GM12878 (cell line): ENCODE measurements around the gene ZNF146. TPM values are rescaled to one million over a fixed set of nuclear protein-coding genes. Genes with fewer than 3 reads are reported as not detected.
A peak's percentile ranks its signal among the peaks of the same experiment; 100 is the strongest.

Source experiments
- ATAC-seq: fragments of 200-7000 bp; cut with Tn5 transposase; 3 replicates; pipeline ENCODE4 v1.9.1; 2020; ENCODE audit warnings: mild to moderate bottlenecking, moderate library complexity
- BruUV-seq: library from RNA; stranded (reverse); fragments of 400-500 nt; replicated peaks from 2 replicates; lab custom pipeline; 2021; lab: Mats Ljungman, UMichigan
- CTCF ChIA-PET: fragments of 300-600 bp; sonication (Branson Sonifier 250); formaldehyde crosslinking; extraction: SDS; loops from one replicate; lab custom pipeline; 2021; ENCODE audit warnings: inconsistent platforms; lab: Yijun Ruan, JAX
- POLR2A ChIA-PET: fragments of 350-600 bp; formaldehyde crosslinking; extraction: SDS; loops from one replicate; lab custom pipeline; 2021; ENCODE audit warnings: inconsistent platforms; lab: Charles Lee
- RAD21 ChIA-PET: fragments of 300-600 bp; sonication (Branson Sonifier 250); formaldehyde crosslinking; loops from one replicate; lab custom pipeline; 2023; ENCODE audit warnings: antibody characterized with exemption; ENCODE audit not compliant: unreplicated experiment; lab: Charles Lee
- SMC1A ChIA-PET: fragments of 300-600 bp; sonication (Branson Sonifier 250); formaldehyde crosslinking; loops from one replicate; lab custom pipeline; 2023; ENCODE audit not compliant: unreplicated experiment, uncharacterized antibody; lab: Charles Lee
- DNase-seq: peaks from one replicate; pipeline ENCODE4 v3.0.0-alpha.2; 2011; ENCODE audit warnings: low read depth, low spot score
- FAIRE-seq: peaks from 3 replicates; lab custom pipeline; 2011; peaks lifted over from hg19 to GRCh38; lab: Jason Lieb, UNC
- H2AFZ ChIP-seq: 2 replicates; pipeline ENCODE4 v1.6.0; 2011; ENCODE audit warnings: low read depth, low read length, control low read depth; ENCODE audit not compliant: control insufficient read depth
- H3K27ac ChIP-seq: 2 replicates; pipeline ENCODE4 v1.5.1; 2011; ENCODE audit warnings: control low read depth; ENCODE audit not compliant: control insufficient read depth, insufficient read depth
- H3K27me3 ChIP-seq, 2 experiments: replicated peaks in 1 of 2; 2 replicates each; pipeline versions ENCODE4 v1.6.0 to v1.6.1; 2011; ENCODE audit warnings: low read length in 1 of 2; ENCODE audit not compliant: control insufficient read depth in 2 of 2, insufficient read depth in 2 of 2
- H3K36me3 ChIP-seq, 2 experiments: 2 replicates each; pipeline ENCODE4 v1.5.1; 2011; ENCODE audit warnings: low read length in 1 of 2; ENCODE audit not compliant: control insufficient read depth in 2 of 2, insufficient read depth in 2 of 2
- H3K4me1 ChIP-seq: 2 replicates; pipeline ENCODE4 v1.6.1; 2011; ENCODE audit warnings: mild to moderate bottlenecking, low read length, moderate library complexity, mixed read lengths; ENCODE audit not compliant: control insufficient read depth, insufficient read depth
- H3K4me2 ChIP-seq: 2 replicates; pipeline ENCODE4 v1.6.0; 2011; ENCODE audit warnings: control low read depth; ENCODE audit not compliant: control insufficient read depth, insufficient read depth
- H3K4me3 ChIP-seq: fragments of 200-600 bp; sonication (generic); 2 replicates; pipeline ENCODE4 v1.5.1; 2016
- H3K79me2 ChIP-seq: 2 replicates; pipeline ENCODE4 v1.6.0; 2011; ENCODE audit warnings: low read length; ENCODE audit not compliant: control insufficient read depth, insufficient read depth
- H3K9ac ChIP-seq: 2 replicates; pipeline ENCODE4 v1.8.0; 2011; ENCODE audit warnings: low read length, control low read depth, mixed read lengths; ENCODE audit not compliant: control insufficient read depth, insufficient read depth
- H3K9me3 ChIP-seq: replicated peaks from 3 replicates; pipeline ENCODE4 v1.5.1; 2011; ENCODE audit warnings: mild to moderate bottlenecking, low read length; ENCODE audit not compliant: control insufficient read depth, insufficient read depth
- H4K20me1 ChIP-seq: 2 replicates; pipeline ENCODE4 v1.6.0; 2011; ENCODE audit not compliant: control insufficient read depth, insufficient read depth
- BHLHE40 ChIP-seq, 2 experiments: fragments of 450-650 bp in 1 of 2; IDR thresholded peaks; 2 replicates each; pipeline ENCODE4 v1.6.1; 2011 to 2017; ENCODE audit warnings: low read depth in 2 of 2, borderline replicate concordance in 1 of 2, improper control_type of control experiment in 1 of 2, low read length in 1 of 2, mild to moderate bottlenecking in 1 of 2
- CBX3 ChIP-seq: fragments of 200-600 bp; sonication (generic); IDR thresholded peaks from 2 replicates; pipeline ENCODE4 v1.6.1; 2016; ENCODE audit warnings: low read depth, borderline replicate concordance
- CREM ChIP-seq: IDR thresholded peaks from 2 replicates; pipeline ENCODE4 v1.6.1; 2014; ENCODE audit warnings: antibody characterized with exemption, low read depth
- EED ChIP-seq: sonication (generic); IDR thresholded peaks from 2 replicates; pipeline ENCODE4 v1.6.1; 2016; ENCODE audit warnings: antibody characterized with exemption, low read depth
- MEF2A ChIP-seq: IDR thresholded peaks from 2 replicates; pipeline ENCODE4 v1.6.1; 2011; ENCODE audit warnings: low read depth, mild to moderate bottlenecking, low read length, moderate library complexity; ENCODE audit not compliant: insufficient read depth
- RAD21 ChIP-seq: IDR thresholded peaks from 2 replicates; pipeline ENCODE4 v1.6.1; 2011; ENCODE audit warnings: mild to moderate bottlenecking, low read depth, low read length, moderate library complexity; ENCODE audit not compliant: insufficient read depth
- RBBP5 ChIP-seq: fragments of 200-600 bp; sonication (generic); conservative IDR thresholded peaks from 2 replicates; pipeline ENCODE4 v1.6.1; 2016
- SIX5 ChIP-seq: IDR thresholded peaks from 2 replicates; pipeline ENCODE4 v1.6.1; 2011; ENCODE audit warnings: mild to moderate bottlenecking, low read depth, low read length, moderate library complexity; ENCODE audit not compliant: severe bottlenecking
- SPI1 ChIP-seq: IDR thresholded peaks from 2 replicates; pipeline ENCODE4 v1.6.1; 2011; ENCODE audit warnings: low read depth, mild to moderate bottlenecking, low read length, moderate library complexity, borderline replicate concordance; ENCODE audit not compliant: insufficient read depth
- WRNIP1 ChIP-seq: IDR thresholded peaks from 2 replicates; pipeline ENCODE4 v1.6.1; 2011; ENCODE audit warnings: low read depth, low read length, improper control_type of control experiment, borderline replicate concordance
- WGBS: methylation state at CpG from one replicate; pipeline ENCODE4 v1.1.6; 2016; ENCODE audit warnings: low lambda C conversion rate; ENCODE audit not compliant: insufficient replicate concordance, insufficient coverage; ENCODE audit errors: missing lambda C conversion rate; 5-methylcytosine and 5-hydroxymethylcytosine counted together
- in situ Hi-C: fragments of 300-500 bp; cut with MboI; formaldehyde crosslinking; loops from 9 replicates; pipeline ENCODE4 v1.14.3; 2018; ENCODE audit warnings: mixed read lengths
- intact Hi-C: fragments of 100-400 bp; cut with micrococcal nuclease; formaldehyde crosslinking; loops from one replicate; pipeline ENCODE4 v1.14.2; 2022; ENCODE audit not compliant: unreplicated experiment
- polyA plus RNA-seq, 11 experiments: library from polyadenylated mRNA; depleted of rRNA in 4 of 11; unstranded in 6 of 11; stranded (reverse) in 5 of 11; fragments of >200 nt; fragmentation: Nextera tagmentation in 4 of 11; fragmentation: Illumina TruSeq in 1 of 11; extraction: Ambion mirVana in 4 of 11; extraction: Trizol in 1 of 11; gene quantifications; 1 replicate in 1 of 11; 2 replicates in 10 of 11; pipeline versions ENCODE4 v1.2.1 to v1.2.3, GENCODE V29; 2011 to 2016; ENCODE audit warnings: inconsistent platforms in 2 of 11, missing spikeins in 2 of 11, low read depth in 1 of 11
- total RNA-seq, 4 experiments: library from RNA; depleted of rRNA in 3 of 4; stranded (reverse); fragments of >200 nt in 3 of 4; fragmentation: Illumina TruSeq in 1 of 4; extraction: Trizol in 1 of 4; gene quantifications; 2 replicates each; pipeline versions ENCODE4 v1.2.1 to v1.2.3, GENCODE V29; 2013 to 2021

Gene ZNF146
- total and polyA plus RNA-seq, 10 of the 15 experiments (the other 5 are each of a cell fraction or from before 2014, with no cell fraction given) = 20.0 to 115 (median 71.2) TPM

GRCh38 chr19:36207605-36208252, 7.2 kb upstream of the ZNF146 start (continued):
- TF ChIP-seq MEF2A (0 out of 2 replicates have a peak, but pooled peaks have one; percentile 43), BHLHE40 (IDR thresholded peaks at IDR 0.05; ENCODE audit: borderline replicate concordance in 1 of 2, low read depth in 2 of 2, low read length in 1 of 2) (no peak; a peak in 1 of 4 replicates), WRNIP1 (no peak), CREM (no peak), SPI1 (peak; percentile 51; the same call in 1 of the 2 replicates), RAD21 (no peak), CBX3 (no peak)
- TF ChIP-seq, all 136 proteins: peak for 16

DNA sequence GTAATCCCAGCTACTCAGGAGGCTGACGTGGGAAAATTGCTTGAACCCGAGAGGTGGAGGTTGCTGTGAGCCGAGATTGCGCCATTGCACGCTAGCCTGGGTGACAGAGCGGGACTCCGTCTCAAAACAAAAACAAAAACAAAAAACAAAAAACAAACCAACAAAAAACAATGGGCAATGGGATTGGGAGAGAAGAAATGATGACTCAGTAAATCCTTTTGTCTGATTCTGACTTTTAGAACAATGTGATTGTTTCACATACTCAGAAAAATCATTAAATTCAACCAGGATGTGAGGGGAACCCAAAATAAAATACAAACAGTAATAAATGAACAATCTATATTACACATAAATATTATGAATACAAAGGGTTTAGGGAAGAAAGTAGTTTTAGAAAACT, 5.5 kb upstream of the ZNF146 start:
- FAIRE-seq = no peak
- Histone ChIP-seq H2AFZ (no peak overlapping the region), H3K9ac (no peak overlapping the region), H3K9me3 (no peaks in the 10 kb centered on the region), H4K20me1 (no peaks in the 10 kb centered on the region)
- 95% methylated on average over 7 of the region's 7 CpGs for WGBS
- intact Hi-C loops = no loop called here
- TF ChIP-seq SIX5 (no peak), EED (no peak), RBBP5 (no peak)
- TF ChIP-seq, all 136 proteins: peak for 0
- in situ Hi-C loops = no loop called here
- no peaks in the 10 kb centered on the region for H3K27me3 ChIP-seq
- POLR2A ChIA-PET = no interaction called here
- CTCF ChIA-PET = interaction anchor here (1.4 kb wide), 1 partner anchor 81 kb away, joined by 5 read pairs; no protein-coding TSS in a partner anchor
- H3K4me3 ChIP-seq = no peak overlapping the region
- ATAC-seq = no peak
- H3K27ac ChIP-seq = no peak overlapping the region
- DNase-seq = no peak
- RAD21 ChIA-PET = no interaction called here
- peaks cover 5% of the 10 kb centered on the region for H3K79me2 ChIP-seq
- no peak overlapping the region for H3K4me2 ChIP-seq
- H3K4me1 ChIP-seq = peaks cover 14% of the 10 kb centered on the region
- SMC1A ChIA-PET = no interaction called here
- no peaks in the 10 kb centered on the region for H3K36me3 ChIP-seq
- no TSS peak for BruUV-seq
